HG03175 (cell line): ENCODE data around the gene CNTN4.

Experiments used
- ATAC-seq: cut with Tn5 transposase; IDR thresholded peaks from one replicate; pipeline ENCODE4 v1.9.1; 2021; ENCODE audit warnings: mild to moderate bottlenecking, moderate library complexity; ENCODE audit not compliant: unreplicated experiment

Gene CNTN4

GRCh38 chr3:2578560-2578959, 479.9 kb downstream of the CNTN4 start:
- ATAC-seq, result no peak

GRCh38 chr3:2579206-2579605, 480.5 kb downstream of the CNTN4 start:
- no peak for ATAC-seq

- no peak for ATAC-seq
These were observed 484.4 kb downstream of the CNTN4 start for GRCh38 chr3:2583046-2583445.

- ATAC-seq, result no peak
These were observed 490.8 kb downstream of the CNTN4 start for GRCh38 chr3:2589336-2589969.

- no peak for ATAC-seq
These were observed 496.8 kb downstream of the CNTN4 start for GRCh38 chr3:2595486-2595885.

- ATAC-seq, result no peak
These were observed 498.9 kb downstream of the CNTN4 start for GRCh38 chr3:2597615-2598014.

GRCh38 chr3:2599471-2599870, 500.8 kb downstream of the CNTN4 start:
- no peak for ATAC-seq

GRCh38 chr3:2603692-2604289, 505.1 kb downstream of the CNTN4 start:
- ATAC-seq, result no peak

GRCh38 chr3:2614578-2614977, 515.9 kb downstream of the CNTN4 start:
- ATAC-seq, result no peak

GRCh38 chr3:2615080-2615479, 516.4 kb downstream of the CNTN4 start:
- no peak for ATAC-seq

- no peak for ATAC-seq
These were observed 524.8 kb downstream of the CNTN4 start for GRCh38 chr3:2623436-2623835.

GRCh38 chr3:2628117-2628516, 529.5 kb downstream of the CNTN4 start:
- ATAC-seq, result no peak

GRCh38 chr3:2635511-2635910, 536.8 kb downstream of the CNTN4 start:
- no peak for ATAC-seq

GRCh38 chr3:2643606-2644005, 544.9 kb downstream of the CNTN4 start:
- ATAC-seq, result no peak

- ATAC-seq, result no peak
These were observed 546.3 kb downstream of the CNTN4 start for GRCh38 chr3:2645001-2645400.

GRCh38 chr3:2650746-2651145, 552.1 kb downstream of the CNTN4 start:
- no peak for ATAC-seq

GRCh38 chr3:2652386-2652785, 553.7 kb downstream of the CNTN4 start:
- no peak for ATAC-seq

- ATAC-seq, result no peak
These were observed 555.0 kb downstream of the CNTN4 start for GRCh38 chr3:2653706-2654105.

GRCh38 chr3:2655229-2655701, 556.6 kb downstream of the CNTN4 start:
- ATAC-seq, result no peak

- no peak for ATAC-seq
These were observed 558.4 kb downstream of the CNTN4 start for GRCh38 chr3:2656806-2657777.

- ATAC-seq, result no peak
These were observed 559.3 kb downstream of the CNTN4 start for GRCh38 chr3:2657971-2658370.

- no peak for ATAC-seq
These were observed 561.2 kb downstream of the CNTN4 start for GRCh38 chr3:2659896-2660295.
